ENCODE results near the gene PSG7. TPM values are rescaled to one million over a fixed set of nuclear protein-coding genes. Genes with fewer than 3 reads are reported as not detected.
"Not testable (repeated sequence)": the region's sequence is repeated elsewhere in the genome, so short reads cannot be mapped to it uniquely, and the experiment has no call there.

Gene PSG7
- total RNA-seq, 4 donors from 2014 or later: not detected

GRCh38 chr19:42898656-42899055, 38.4 kb downstream of the PSG7 start:
- DNase-seq (ENCODE audit: low spot score); ATAC-seq (ENCODE audit: low FRiP score): not testable (repeated sequence)

- DNase-seq (ENCODE audit: low spot score); ATAC-seq (ENCODE audit: low FRiP score): not testable (repeated sequence)
These were observed 39.3 kb downstream of the PSG7 start for GRCh38 chr19:42897729-42898128.

GRCh38 chr19:42890446-42890845, 46.6 kb downstream of the PSG7 start:
- not testable (repeated sequence) for ATAC-seq (ENCODE audit: low FRiP score); DNase-seq (ENCODE audit: low spot score)

- not testable (repeated sequence) for DNase-seq (ENCODE audit: low spot score)
These were observed 49.0 kb downstream of the PSG7 start for GRCh38 chr19:42887876-42888445.

GRCh38 chr19:42882730-42883129, 54.3 kb downstream of the PSG7 start:
- not testable (repeated sequence) for DNase-seq (ENCODE audit: low spot score); ATAC-seq (ENCODE audit: low FRiP score)

More at GRCh38 chr19:42887876-42888445, 49.0 kb downstream of the PSG7 start:
- not testable (repeated sequence) for ATAC-seq (ENCODE audit: low FRiP score)

GRCh38 chr19:42882010-42882409, 55.0 kb downstream of the PSG7 start:
- DNase-seq (ENCODE audit: low spot score); ATAC-seq (ENCODE audit: low FRiP score): not testable (repeated sequence)

GRCh38 chr19:42881279-42881678, 55.7 kb downstream of the PSG7 start:
- DNase-seq (ENCODE audit: low spot score); ATAC-seq (ENCODE audit: low FRiP score): not testable (repeated sequence)

- DNase-seq (ENCODE audit: low spot score); ATAC-seq (ENCODE audit: low FRiP score): not testable (repeated sequence)
These were observed 56.4 kb downstream of the PSG7 start for GRCh38 chr19:42880621-42881020.

- no peak for TF ChIP-seq CTCF (IDR thresholded peaks at IDR 0.05)
- ATAC-seq (ENCODE audit: low FRiP score) (no peak), DNase-seq (ENCODE audit: low spot score) (no peak)
These were observed 57.4 kb downstream of the PSG7 start, which contains the start of gene PSG1 for GRCh38 chr19:42879613-42880012. Gene PSG1, minus strand, starts transcription at chr19:42879713. Its CDS starts 132 bp downstream, at chr19:42879581.

- not testable (repeated sequence) for DNase-seq (ENCODE audit: low spot score); ATAC-seq (ENCODE audit: low FRiP score)
These were observed 60.4 kb downstream of the PSG7 start for GRCh38 chr19:42876596-42876995.

- ATAC-seq (ENCODE audit: low FRiP score); DNase-seq (ENCODE audit: low spot score): not testable (repeated sequence)
These were observed 61.1 kb downstream of the PSG7 start for GRCh38 chr19:42875881-42876280.

GRCh38 chr19:42874901-42875813, 61.9 kb downstream of the PSG7 start:
- ATAC-seq (ENCODE audit: low FRiP score): not testable (repeated sequence)

GRCh38 chr19:42874136-42874535, 62.9 kb downstream of the PSG7 start:
- DNase-seq (ENCODE audit: low spot score); ATAC-seq (ENCODE audit: low FRiP score): not testable (repeated sequence)

More at GRCh38 chr19:42874901-42875813, 61.9 kb downstream of the PSG7 start:
- not testable (repeated sequence) for DNase-seq (ENCODE audit: low spot score)

Other genes with a start within 250 kb of the PSG7 start
- not detected for gene PSG3, start 196.7 kb downstream of the PSG7 start, total RNA-seq
- not detected for gene PSG8, start 171.5 kb downstream of the PSG7 start, total RNA-seq
- not detected for gene PSG1, start 57.5 kb downstream of the PSG7 start, total RNA-seq
- gene PSG6, start 19.3 kb downstream of the PSG7 start, total RNA-seq: not detected
- not detected for gene PSG11, start 89.3 kb upstream of the PSG7 start, total RNA-seq
- gene PSG2, start 145.5 kb upstream of the PSG7 start, total RNA-seq: not detected
- gene PSG5, start 249.3 kb upstream of the PSG7 start, total RNA-seq: not detected

Data from omental fat pad (tissue), 4 donors.